Immature natural killer cell (primary cell): ENCODE data around the gene NAALADL1. TPM values are rescaled to one million over a fixed set of nuclear protein-coding genes. Genes with fewer than 3 reads are reported as not detected.

ENCODE experiments used
- DNase-seq, 3 donors: peaks; one replicate each; pipeline ENCODE4 v3.0.0; 2022; ENCODE audit warnings: mixed read lengths in 1 of 3
- H3K27ac Mint-ChIP-seq, 6 donors: one replicate each; pipeline ENCODE4 v1.8.0; 2020; ENCODE audit warnings: mixed read lengths in 6 of 6, mild to moderate bottlenecking in 5 of 6, inconsistent platforms in 4 of 6, moderate library complexity in 3 of 6
- H3K27me3 Mint-ChIP-seq, 3 donors: one replicate each; pipeline ENCODE4 v1.8.0; 2020 to 2021; ENCODE audit warnings: low read depth in 3 of 3, mild to moderate bottlenecking in 3 of 3, mixed read lengths in 3 of 3, moderate library complexity in 3 of 3, inconsistent platforms in 1 of 3
- H3K36me3 Mint-ChIP-seq, 3 donors: one replicate each; pipeline ENCODE4 v1.8.0; 2020; ENCODE audit warnings: mixed read lengths in 3 of 3, inconsistent platforms in 2 of 3, mild to moderate bottlenecking in 2 of 3
- H3K4me1 Mint-ChIP-seq, 2 donors: one replicate each; pipeline ENCODE4 v1.8.0; 2020; ENCODE audit warnings: inconsistent platforms in 2 of 2, mild to moderate bottlenecking in 2 of 2, mixed read lengths in 2 of 2, moderate library complexity in 1 of 2
- H3K4me3 Mint-ChIP-seq, 5 donors: one replicate each; pipeline ENCODE4 v1.8.0; 2020; ENCODE audit warnings: mild to moderate bottlenecking in 5 of 5, mixed read lengths in 5 of 5, inconsistent platforms in 3 of 5, moderate library complexity in 3 of 5
- H3K9me3 Mint-ChIP-seq, 6 donors: one replicate each; pipeline ENCODE4 v1.8.0; 2020; ENCODE audit warnings: mild to moderate bottlenecking in 6 of 6, mixed read lengths in 6 of 6, inconsistent platforms in 4 of 6, moderate library complexity in 3 of 6
- polyA plus RNA-seq, 3 donors: library from polyadenylated mRNA; unstranded; fragments of 300-500 nt; fragmentation: Illumina TruSeq; gene quantifications; one replicate each; pipeline ENCODE4 v1.2.3, GENCODE V29; 2021

Gene NAALADL1
- polyA plus RNA-seq, 3 donors from 2014 or later: 64.4 to 103 (median 88.7) TPM

DNA sequence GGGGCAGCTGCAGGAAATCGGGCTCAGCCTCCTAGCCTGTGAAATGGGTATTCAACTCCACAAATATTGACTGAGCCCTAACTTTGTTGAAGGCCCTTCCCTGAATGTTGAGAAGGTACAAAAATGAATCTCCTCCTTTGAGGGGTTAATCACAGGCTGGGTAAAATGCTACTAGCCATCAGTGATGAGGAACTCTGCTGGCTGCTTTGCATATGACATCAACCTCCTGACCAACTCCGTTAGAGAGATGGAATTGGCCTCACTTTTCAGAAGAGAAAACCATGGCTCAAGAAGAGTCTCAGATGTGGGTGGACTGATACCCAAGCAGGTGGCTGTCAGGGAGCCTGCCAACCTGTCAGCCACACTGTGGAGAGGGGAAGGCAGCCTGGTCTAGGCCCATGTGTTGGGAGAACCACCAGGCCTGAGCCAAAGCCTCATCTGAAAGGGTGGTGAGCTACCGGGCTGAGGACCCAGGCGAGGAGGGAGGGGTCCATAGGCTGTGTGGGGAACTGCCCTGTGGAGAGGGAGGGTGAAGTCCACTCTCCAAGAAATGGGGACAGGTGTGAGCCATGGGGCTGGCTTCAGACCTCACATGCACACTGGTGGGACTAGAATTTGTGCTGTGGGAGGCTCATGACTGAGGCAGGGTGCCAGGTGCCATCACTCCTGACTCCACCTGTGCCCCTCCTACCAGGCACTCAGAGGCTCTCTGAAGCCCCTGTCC is 13.7 kb upstream of the NAALADL1 start:
- Mint-ChIP-seq H3K9me3 (no peaks in the 10 kb centered on the region), H3K27me3 (peaks cover 0 to 2% (median 0%) of the 10 kb centered on the region in 3 donors), H3K4me3 (no peak overlapping the region), H3K36me3 (no peaks in the 10 kb centered on the region), H3K4me1 (no peaks in the 10 kb centered on the region), H3K27ac (no peak overlapping the region)
- DNase-seq: no peak

DNA sequence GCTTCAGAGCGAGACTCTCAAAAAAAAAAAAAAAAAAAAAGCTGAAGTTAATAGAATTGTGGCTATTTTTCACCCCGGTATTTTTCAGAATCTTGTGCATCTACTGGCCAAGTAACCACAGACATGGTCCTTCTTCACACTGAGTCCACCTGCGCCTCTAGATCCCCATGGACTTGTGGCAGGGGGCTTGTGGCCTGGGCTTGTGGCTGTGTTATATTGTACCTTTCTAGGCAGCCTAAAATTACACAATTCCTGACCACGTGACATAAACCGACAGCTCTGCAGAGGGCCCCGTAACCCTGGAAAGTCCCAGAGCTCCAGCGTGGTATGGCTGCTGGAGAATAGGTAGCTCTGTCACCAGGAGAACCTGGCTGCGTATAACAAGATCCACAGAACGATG is 10.9 kb upstream of the NAALADL1 start:
- no peak for DNase-seq
- no peak overlapping the region for H3K27ac Mint-ChIP-seq
- no peaks in the 10 kb centered on the region for H3K27me3 Mint-ChIP-seq
- no peaks in the 10 kb centered on the region for H3K36me3 Mint-ChIP-seq
- no peaks in the 10 kb centered on the region for H3K4me1 Mint-ChIP-seq
- H3K4me3 Mint-ChIP-seq: no peak overlapping the region
- no peaks in the 10 kb centered on the region for H3K9me3 Mint-ChIP-seq

DNA sequence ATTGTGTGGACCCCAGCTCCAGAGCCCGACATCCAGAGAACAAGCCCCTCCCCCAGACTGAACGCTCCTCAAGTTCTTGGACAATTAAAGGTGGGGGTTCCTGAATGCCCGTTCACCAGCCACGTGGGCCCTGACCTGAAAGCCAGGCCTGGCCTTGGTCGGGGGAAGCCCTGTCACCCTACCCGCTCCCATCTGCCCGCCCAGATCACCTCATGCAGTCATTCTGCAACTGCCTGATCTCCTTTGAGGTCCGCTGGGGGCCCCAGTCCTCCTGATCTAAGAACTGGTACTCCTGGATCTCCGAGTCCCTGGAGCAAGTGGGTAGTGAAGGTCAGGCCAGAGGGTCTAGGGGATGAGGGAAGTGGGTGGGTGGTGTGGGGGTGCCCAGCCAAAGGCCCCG is 9.1 kb upstream of the NAALADL1 start:
- Mint-ChIP-seq H3K4me3 (no peak overlapping the region), H3K27me3 (peaks cover 0 to 2% (median 0%) of the 10 kb centered on the region in 3 donors), H3K27ac (no peak overlapping the region), H3K4me1 (no peaks in the 10 kb centered on the region), H3K36me3 (no peaks in the 10 kb centered on the region), H3K9me3 (no peaks in the 10 kb centered on the region)
- no peak for DNase-seq

DNA sequence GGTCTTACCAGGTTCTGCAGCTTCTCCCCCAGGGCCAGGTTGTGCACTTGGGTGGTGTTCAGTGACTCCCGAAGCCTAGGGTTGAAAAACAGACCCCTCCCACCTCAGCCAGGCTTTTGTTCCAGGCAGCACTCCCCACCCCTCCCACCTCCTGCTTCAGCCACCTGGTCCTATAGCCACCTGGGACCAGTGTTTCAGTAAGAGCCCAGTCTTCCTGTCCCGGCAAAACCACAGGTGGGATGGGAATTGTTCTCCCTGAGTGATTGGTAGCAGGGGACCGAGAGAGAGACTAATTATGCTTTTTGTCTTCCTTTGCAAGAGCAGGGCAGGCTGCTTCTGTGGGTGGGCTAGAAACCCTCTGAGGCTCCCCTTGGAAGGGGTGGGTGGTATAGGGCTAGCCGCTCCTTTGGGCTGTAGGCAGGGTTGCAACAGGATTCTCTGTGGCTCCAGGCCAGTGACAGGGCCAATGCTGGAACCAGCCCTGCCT is 8.5 kb upstream of the NAALADL1 start:
- H3K27me3 Mint-ChIP-seq: peaks cover 0 to 2% (median 0%) of the 10 kb centered on the region in 3 donors
- no peaks in the 10 kb centered on the region for H3K36me3 Mint-ChIP-seq
- H3K9me3 Mint-ChIP-seq: no peaks in the 10 kb centered on the region
- H3K27ac Mint-ChIP-seq: no peak overlapping the region
- no peak for DNase-seq
- H3K4me1 Mint-ChIP-seq: no peaks in the 10 kb centered on the region
- H3K4me3 Mint-ChIP-seq: no peak overlapping the region

DNA sequence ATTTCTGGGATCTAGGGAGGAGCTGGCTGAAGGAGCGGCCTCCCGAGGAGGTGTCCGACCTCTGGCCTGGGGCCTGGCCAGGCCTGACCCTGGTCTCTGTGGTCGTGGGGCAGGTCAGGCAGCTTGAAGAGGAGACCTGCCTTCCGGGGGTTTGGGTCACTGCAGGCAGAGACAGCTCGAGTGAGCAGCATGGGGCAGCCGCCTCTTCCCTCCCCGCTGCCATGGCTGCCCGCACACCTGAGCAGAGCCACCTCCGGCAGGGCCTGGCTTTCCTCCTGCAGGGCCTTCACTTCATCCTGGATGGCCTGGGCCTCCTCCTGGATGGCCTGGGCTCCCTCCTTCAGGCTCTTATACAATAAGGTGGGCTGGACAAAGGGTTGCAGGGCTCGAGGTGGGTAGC is 8.0 kb upstream of the NAALADL1 start:
- Mint-ChIP-seq H3K27ac (no peak overlapping the region), H3K9me3 (no peaks in the 10 kb centered on the region), H3K4me1 (no peaks in the 10 kb centered on the region), H3K36me3 (no peaks in the 10 kb centered on the region), H3K27me3 (peaks cover 0 to 2% (median 0%) of the 10 kb centered on the region in 3 donors), H3K4me3 (no peak overlapping the region)
- no peak for DNase-seq

DNA sequence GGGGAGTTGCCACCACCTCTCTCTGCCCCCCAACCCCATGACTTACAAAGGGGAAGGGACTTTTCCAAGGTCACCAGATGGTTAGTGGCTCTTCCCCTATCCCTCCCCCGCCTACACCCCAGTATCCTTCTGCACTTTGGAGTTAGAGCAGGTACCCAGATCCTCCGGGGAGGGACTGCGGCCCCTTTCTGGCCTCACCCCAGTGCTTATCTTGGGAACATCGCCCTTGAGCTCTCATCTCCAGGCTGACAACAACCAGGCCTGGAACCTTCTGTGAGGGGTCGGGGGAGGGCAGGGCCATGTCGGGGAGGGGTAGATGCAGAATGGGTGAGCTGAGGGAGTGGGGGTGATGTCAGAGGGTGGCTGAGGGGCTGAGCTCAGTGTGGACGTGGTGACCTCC is 7.5 kb upstream of the NAALADL1 start:
- DNase-seq: no peak
- Mint-ChIP-seq H3K4me3 (no peak overlapping the region), H3K4me1 (no peaks in the 10 kb centered on the region), H3K9me3 (no peaks in the 10 kb centered on the region), H3K27me3 (peaks cover 0 to 2% (median 1%) of the 10 kb centered on the region in 3 donors), H3K36me3 (no peaks in the 10 kb centered on the region), H3K27ac (no peak overlapping the region)

DNA sequence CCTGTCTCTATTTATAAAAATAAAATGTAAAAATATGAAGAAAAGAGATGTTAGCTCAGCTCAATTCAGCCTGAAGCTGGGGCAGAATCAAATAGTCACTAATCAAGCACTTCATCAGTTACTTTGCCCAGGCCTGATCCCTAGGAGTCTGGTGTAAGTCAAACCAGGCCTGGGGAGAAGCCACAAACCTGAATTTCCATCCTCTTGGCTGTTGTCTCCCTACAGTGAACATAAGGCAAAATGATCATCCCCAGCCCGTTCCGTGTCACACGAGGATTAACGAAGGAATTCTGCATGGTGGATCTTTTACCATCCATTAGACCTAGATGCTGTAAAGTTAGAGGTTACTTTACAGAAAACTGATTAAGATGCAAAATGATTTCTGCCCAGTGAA is 6.5 kb upstream of the NAALADL1 start:
- H3K27ac Mint-ChIP-seq: no peak overlapping the region
- no peaks in the 10 kb centered on the region for H3K9me3 Mint-ChIP-seq
- no peak overlapping the region for H3K4me3 Mint-ChIP-seq
- no peak for DNase-seq
- peaks cover 0 to 2% (median 1%) of the 10 kb centered on the region in 3 donors for H3K27me3 Mint-ChIP-seq
- H3K4me1 Mint-ChIP-seq: no peaks in the 10 kb centered on the region
- H3K36me3 Mint-ChIP-seq: no peaks in the 10 kb centered on the region

DNA sequence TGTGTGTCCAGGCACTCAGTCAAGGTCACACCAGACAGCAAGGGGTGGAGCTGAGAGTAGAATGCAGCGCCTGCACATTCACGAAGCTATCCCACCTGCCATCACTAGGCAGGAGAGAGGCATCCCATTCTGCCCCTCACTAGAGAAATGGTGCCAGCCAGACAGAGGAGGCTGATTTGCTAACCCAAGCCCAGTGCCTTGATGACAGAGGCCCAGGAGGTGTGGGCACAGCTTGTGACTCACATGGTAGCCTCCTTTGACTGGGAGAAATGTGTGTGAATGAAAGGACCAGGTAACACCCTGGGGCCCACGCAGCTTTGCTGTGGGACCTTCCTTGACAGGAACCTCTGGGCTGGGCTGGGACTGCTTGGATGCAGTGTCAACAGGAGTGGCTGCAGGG is 5.2 kb upstream of the NAALADL1 start:
- H3K27ac Mint-ChIP-seq: no peak overlapping the region
- no peaks in the 10 kb centered on the region for H3K9me3 Mint-ChIP-seq
- H3K4me1 Mint-ChIP-seq: no peaks in the 10 kb centered on the region
- DNase-seq: no peak
- H3K4me3 Mint-ChIP-seq: no peak overlapping the region
- H3K36me3 Mint-ChIP-seq: no peaks in the 10 kb centered on the region
- peaks cover 0 to 2% (median 1%) of the 10 kb centered on the region in 3 donors for H3K27me3 Mint-ChIP-seq

DNA sequence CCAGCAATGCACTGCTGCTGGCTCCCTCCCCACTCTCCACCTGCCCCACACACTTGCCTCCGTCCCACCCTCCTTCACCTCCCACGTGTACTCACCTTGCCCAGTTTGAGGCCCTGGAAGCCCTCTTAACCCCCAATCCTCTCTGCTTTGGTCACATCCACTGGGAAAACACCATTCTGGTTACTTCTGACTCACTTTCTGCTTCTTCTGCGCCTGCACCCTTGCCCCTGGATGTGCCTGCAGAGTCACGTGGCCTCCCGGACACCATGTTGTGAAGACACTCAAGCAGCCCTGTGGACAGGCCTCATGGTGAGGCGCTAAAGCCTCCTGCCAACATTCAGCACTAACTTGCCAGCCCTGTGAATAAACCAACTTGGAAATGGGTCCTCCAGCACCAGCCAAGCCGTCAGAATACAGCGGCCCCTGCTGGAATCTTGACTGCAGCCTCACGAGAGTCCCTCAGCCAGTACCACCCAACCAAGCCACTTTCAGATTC is 2.6 kb upstream of the NAALADL1 start:
- Mint-ChIP-seq H3K4me3 (no peak overlapping the region), H3K27ac (no peak overlapping the region), H3K36me3 (no peaks in the 10 kb centered on the region), H3K27me3 (peaks cover 0 to 2% (median 1%) of the 10 kb centered on the region in 3 donors), H3K9me3 (no peaks in the 10 kb centered on the region), H3K4me1 (no peaks in the 10 kb centered on the region)
- DNase-seq: no peak

DNA sequence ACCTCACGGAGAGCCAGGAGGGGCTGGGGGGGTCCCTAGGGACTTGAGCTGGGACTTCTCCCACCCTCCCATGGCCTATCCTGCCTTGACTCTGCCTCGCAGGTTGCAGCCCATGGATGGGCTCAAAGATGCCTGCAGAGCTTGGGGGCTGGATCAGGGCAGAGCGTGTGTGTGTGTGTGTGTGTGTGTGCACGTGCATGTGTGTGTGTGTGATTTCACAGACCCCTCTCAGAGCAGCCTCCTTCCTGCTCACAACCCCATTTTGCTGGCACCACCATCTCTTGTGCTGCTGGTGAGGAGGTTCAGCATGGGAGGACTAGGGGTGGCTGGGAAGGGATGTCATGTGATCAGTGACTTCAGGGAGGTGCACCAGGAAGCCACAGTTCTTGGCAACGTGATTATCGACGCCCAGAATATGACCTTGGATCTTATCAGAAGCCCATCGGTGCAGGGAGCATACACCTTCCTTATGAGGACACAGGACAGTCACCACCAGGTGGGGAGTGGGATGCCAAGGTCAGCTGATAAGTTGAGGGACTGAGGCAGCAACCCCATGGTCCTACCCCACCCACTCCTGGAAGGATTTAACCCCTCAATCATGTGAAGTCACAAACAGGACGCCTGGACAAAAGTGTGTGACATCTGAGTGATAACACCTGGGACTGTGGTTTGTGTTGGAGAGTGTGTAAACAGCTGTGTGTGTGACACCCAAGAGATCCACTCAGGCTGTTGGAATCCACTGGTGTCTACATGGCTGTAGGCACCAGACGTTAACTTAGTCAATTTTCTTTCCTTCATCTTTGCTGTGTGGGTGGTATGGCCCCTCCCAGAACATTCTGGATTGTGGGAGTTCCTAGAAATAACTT is 1.8 kb upstream of the NAALADL1 start:
- Mint-ChIP-seq H3K27ac (no peak overlapping the region), H3K36me3 (no peaks in the 10 kb centered on the region), H3K27me3 (peaks cover 0 to 2% (median 1%) of the 10 kb centered on the region in 3 donors), H3K4me1 (no peaks in the 10 kb centered on the region), H3K9me3 (no peaks in the 10 kb centered on the region), H3K4me3 (no peak overlapping the region)
- DNase-seq: no peak

DNA sequence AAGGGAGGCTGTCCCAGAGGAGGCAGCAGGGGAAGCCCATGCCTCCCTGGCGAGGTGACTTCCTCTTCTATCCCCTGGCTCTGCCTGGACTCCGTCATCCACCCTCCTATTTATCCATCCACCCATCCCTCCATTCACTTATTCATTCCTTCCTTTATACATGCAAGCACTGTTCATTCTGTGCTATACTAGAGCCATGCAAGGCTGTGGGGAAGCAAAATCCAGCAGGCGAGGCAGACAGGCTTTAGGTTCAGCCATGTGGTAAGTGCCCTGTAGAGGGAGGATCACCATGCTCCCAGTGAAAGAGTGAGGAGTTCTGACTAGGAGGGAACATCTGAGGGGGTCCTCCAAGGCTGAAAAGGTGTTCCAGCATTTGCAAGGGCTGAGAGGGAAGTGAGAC is 1.2 kb upstream of the NAALADL1 start:
- no peaks in the 10 kb centered on the region for H3K9me3 Mint-ChIP-seq
- H3K36me3 Mint-ChIP-seq: no peaks in the 10 kb centered on the region
- peaks cover 0 to 2% (median 1%) of the 10 kb centered on the region in 3 donors for H3K27me3 Mint-ChIP-seq
- no peaks in the 10 kb centered on the region for H3K4me1 Mint-ChIP-seq
- no peak overlapping the region for H3K27ac Mint-ChIP-seq
- no peak for DNase-seq
- H3K4me3 Mint-ChIP-seq: no peak overlapping the region

DNA sequence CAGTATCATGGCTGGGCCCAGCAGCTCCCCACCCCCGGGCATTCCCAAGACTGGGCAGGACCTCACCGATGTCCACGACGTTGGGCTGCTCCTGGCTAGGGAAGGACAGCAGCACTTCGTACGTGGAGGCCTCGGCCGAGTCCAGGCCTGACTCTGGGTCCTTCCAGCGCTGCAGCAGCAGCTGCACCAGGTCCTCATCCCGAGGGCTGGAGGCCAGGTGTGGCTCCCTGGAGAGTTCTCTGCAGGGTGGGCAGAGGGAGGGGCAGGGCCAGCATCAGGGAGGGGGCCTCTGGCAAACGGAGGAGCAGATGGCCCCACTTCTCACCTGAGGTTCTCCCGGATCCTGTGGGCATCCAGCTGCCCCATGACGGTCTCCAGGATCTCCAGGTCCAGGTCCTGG is 341 bp downstream of the NAALADL1 start:
- H3K27me3 Mint-ChIP-seq: peaks cover 1 to 5% (median 4%) of the 10 kb centered on the region in 3 donors
- no peak overlapping the region for H3K4me3 Mint-ChIP-seq
- H3K9me3 Mint-ChIP-seq: no peaks in the 10 kb centered on the region
- H3K27ac Mint-ChIP-seq: no peak overlapping the region
- no peaks in the 10 kb centered on the region for H3K4me1 Mint-ChIP-seq
- H3K36me3 Mint-ChIP-seq: no peaks in the 10 kb centered on the region
- DNase-seq: no peak

DNA sequence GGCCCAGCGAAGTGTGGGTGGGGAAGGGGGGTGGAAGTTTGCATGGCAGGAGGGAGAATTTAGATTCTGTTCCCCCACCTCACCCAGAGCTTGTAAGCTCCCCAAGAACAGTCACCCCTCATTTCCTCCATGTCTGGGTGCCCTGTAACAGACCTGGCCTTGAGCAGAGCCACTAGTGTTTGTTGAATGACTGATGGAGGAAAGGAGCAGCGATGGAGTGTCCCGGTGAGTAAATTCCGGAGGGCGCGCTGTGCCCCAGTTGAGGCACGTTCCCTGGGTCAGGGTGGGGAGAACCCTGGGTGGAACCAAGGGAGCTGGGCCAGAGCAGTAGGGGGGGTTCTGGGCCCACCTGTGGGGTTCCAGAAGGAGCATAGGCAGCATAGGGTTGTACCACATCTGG is 827 bp downstream of the NAALADL1 start:
- Mint-ChIP-seq H3K36me3 (no peaks in the 10 kb centered on the region), H3K27me3 (peaks cover 1 to 4% (median 3%) of the 10 kb centered on the region in 3 donors), H3K4me3 (no peak overlapping the region), H3K9me3 (no peaks in the 10 kb centered on the region), H3K4me1 (no peaks in the 10 kb centered on the region), H3K27ac (no peak overlapping the region)
- DNase-seq: no peak

DNA sequence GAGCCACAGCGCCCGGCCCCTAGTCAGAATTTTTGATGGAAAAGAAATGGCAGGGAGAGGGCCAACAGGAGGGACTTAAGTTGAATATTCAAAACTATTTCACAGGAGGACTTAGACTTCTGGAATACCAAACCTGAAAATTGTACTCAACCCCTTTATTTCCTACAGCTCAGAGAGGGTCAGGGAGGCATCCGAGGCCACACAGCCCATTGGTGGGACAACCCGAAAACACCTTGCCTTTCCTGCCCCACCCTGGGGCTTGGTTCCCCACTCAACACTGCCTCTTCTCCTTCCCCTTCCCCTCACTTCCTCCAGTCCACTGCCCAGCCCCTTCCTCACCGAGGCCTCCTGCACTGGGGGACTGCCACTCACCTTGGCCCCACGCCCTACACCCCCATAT is 1.4 kb downstream of the NAALADL1 start:
- DNase-seq: no peak
- Mint-ChIP-seq H3K9me3 (no peaks in the 10 kb centered on the region), H3K27me3 (peaks cover 1 to 4% (median 3%) of the 10 kb centered on the region in 3 donors), H3K4me1 (no peaks in the 10 kb centered on the region), H3K36me3 (no peaks in the 10 kb centered on the region), H3K4me3 (no peak overlapping the region), H3K27ac (no peak overlapping the region)
